ENCODE results near the gene MAGEB3. TPM values are rescaled to one million over a fixed set of nuclear protein-coding genes. Genes with fewer than 3 reads are reported as not detected.
"Not testable (repeated sequence)": the region's sequence is repeated elsewhere in the genome, so short reads cannot be mapped to it uniquely, and the experiment has no call there.

Gene MAGEB3, protein sequence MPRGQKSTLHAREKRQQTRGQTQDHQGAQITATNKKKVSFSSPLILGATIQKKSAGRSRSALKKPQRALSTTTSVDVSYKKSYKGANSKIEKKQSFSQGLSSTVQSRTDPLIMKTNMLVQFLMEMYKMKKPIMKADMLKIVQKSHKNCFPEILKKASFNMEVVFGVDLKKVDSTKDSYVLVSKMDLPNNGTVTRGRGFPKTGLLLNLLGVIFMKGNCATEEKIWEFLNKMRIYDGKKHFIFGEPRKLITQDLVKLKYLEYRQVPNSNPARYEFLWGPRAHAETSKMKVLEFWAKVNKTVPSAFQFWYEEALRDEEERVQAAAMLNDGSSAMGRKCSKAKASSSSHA
- polyA plus RNA-seq = not detected

DNA sequence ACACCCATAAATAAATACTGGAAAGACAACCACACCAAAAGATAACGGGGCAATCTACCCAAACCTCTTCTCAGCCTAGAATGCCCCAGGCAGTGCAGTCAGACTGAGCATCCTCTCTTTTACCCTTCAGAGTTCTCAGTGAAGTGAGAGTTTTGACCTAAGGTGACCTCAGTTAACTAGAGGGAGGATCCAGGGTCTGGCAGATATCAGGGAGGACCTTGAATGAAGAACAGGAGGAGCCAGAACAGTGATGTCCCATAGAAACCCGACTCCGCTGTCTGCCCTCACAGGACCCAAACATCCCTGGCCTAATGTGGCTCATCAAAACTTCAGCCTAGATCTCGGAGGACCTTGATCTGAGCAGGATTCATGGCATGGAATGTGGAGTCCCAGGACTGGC, at the start of gene MAGEB3:
Gene MAGEB3, plus strand, starts transcription at position 263 of the 400 bp plus-strand sequence. CDS start 5,268 bp downstream, outside the sequence.
- H3K27ac ChIP-seq (ENCODE audit: low read depth, low read length) = no peak within 1 kb of the TSS
- 64 to 71% (median 69%) methylated on average over 4 of the region's 4 CpGs for WGBS, 3 donors

DNA sequence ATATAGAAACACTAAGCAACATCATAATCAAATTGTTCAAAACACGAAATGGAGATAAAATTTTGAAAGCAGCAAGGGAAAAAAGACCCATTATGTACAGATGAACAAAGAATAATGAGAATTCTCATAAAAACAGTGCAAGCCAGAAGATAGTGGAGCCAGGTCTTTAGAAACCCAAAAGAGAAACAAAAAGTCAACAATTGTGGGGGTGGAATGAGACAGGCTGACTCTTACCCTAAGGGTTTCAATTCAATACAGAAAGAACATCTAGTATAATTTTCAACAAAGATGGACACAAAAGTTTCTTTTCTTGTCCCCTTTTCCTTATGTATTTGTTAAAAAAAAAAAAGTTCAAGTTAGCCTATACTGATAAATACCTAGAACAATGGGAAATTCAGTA, 49.1 kb upstream of the MAGEB3 start:
- H3K27ac ChIP-seq (ENCODE audit: low read depth, low read length) = no peak overlapping the region
- WGBS, 3 donors = 21 to 66% (median 56%) methylated on average over 1 of the region's 1 CpG

GRCh38 chrX:30183554-30183953, 46.9 kb upstream of the MAGEB3 start:
- 25 to 53% (median 52%) methylated on average over 3 of the region's 3 CpGs for WGBS, 3 donors
- no peak overlapping the region for H3K27ac ChIP-seq (ENCODE audit: low read depth, low read length)

- H3K27ac ChIP-seq (ENCODE audit: low read depth, low read length) = no peak overlapping the region
- 80 to 98% (median 91%) methylated on average over 2 of the region's 2 CpGs for WGBS, 3 donors
Observed at GRCh38 chrX:30190426-30190825, 40.0 kb upstream of the MAGEB3 start.

DNA sequence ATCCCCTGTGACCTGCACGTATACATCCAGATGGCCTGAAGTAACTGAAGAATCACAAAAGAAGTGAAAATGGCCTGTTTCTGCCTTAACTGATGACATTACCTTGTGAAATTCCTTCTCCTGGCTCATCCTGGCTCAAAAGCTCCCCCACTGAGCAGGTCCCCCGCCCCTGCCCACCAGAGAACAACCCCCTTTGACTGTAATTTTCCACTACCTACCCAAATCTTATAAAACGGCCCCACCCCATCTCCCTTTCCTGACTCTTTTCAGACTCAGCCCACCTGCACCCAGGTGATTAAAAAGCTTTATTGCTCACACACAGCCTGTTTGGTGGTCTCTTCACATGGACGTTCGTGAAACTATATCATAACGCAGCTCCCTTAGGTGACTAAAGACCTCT, 36.5 kb upstream of the MAGEB3 start:
- H3K27ac ChIP-seq (ENCODE audit: low read depth, low read length) = not testable (repeated sequence)
- 58 to 66% (median 64%) methylated on average over 5 to 6 of the region's 6 CpGs for WGBS, 3 donors

DNA sequence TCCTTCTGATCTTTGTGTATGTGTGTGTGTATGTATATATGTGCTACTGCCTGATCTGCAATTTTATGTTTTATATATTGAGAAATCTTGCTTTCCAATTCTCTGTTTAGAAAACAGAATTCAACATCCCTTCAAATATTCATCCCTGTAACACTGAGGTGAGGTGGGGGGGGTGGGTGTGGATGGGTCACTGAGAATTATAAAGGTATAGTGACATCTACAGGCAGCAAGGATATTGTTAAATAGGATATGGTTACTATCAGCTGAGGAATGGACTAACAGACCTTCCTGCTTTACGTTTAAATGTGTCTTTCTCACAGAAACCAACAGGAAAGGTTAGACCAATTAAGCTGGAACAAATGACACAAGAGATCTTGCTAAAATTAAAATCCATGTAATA, 34.1 kb upstream of the MAGEB3 start:
- no peak overlapping the region for H3K27ac ChIP-seq (ENCODE audit: low read depth, low read length)
- WGBS, 3 donors = 0 to 10% (median 3%) methylated on average over 1 of the region's 1 CpG

GRCh38 chrX:30212172-30212571, 18.3 kb upstream of the MAGEB3 start:
- H3K27ac ChIP-seq (ENCODE audit: low read depth, low read length) = no peak overlapping the region
- WGBS, 3 donors = 74 to 90% (median 87%) methylated on average over 2 of the region's 2 CpGs

DNA sequence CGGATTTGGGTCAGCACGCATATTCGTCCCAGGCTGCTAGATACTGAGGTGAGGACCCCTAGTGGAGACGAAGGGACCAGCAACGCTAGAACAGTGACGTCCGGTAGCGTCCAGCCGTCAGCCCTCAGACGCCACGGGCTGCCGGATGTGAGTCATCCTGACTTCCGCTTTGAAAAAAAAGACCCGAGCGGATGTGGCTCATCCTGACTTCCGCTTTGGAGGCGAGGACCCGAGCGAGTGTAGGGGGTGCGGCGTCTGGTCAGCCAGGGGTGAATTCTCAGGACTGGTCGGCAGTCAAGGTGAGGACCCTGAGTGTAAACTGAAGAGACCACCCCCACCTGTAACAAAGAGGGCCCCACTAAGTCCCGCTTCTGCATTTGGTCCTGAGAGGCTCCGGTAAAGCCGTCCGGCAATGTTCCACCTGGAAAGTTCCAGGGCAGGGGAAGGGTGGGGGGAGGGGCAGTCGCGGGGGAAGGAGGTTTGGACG, 15.1 kb upstream of the MAGEB3 start, which contains the start of gene MAGEB2:
Gene MAGEB2, plus strand, starts transcription at position 207 of the 487 bp plus-strand sequence. CDS start 3,018 bp downstream, outside the sequence.
- no peak within 1 kb of the TSS for H3K27ac ChIP-seq (ENCODE audit: low read depth, low read length)
- WGBS, 3 donors = 89 to 95% (median 94%) methylated on average over 24 to 29 of the region's 29 CpGs

- 30 to 67% (median 31%) methylated on average over 1 of the region's 1 CpG for WGBS, 3 donors
Observed at GRCh38 chrX:30217465-30217864, 13.0 kb upstream of the MAGEB3 start.

DNA sequence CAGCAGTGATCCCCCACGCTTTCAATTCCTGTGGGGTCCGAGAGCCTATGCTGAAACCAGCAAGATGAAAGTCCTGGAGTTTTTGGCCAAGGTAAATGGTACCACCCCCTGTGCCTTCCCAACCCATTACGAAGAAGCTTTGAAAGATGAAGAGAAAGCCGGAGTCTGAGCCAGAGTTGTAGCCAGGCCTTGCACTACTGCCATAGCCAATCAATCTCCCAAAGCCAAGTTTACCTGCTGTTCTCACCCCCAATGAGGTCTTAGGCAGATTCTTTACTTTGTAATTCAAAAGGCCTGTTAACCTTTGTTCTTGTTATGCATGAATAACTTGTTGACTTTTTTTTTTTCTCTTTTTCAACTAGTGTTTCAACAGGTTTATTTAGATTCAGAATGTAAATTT, 11.1 kb upstream of the MAGEB3 start:
- 65 to 83% (median 67%) methylated on average over 4 of the region's 4 CpGs for WGBS, 3 donors
- no peak overlapping the region for H3K27ac ChIP-seq (ENCODE audit: low read depth, low read length)

More at GRCh38 chrX:30217465-30217864, 13.0 kb upstream of the MAGEB3 start:
- H3K27ac ChIP-seq (ENCODE audit: low read depth, low read length) = no peak overlapping the region

GRCh38 chrX:30220661-30221060, 9.8 kb upstream of the MAGEB3 start:
- WGBS, 3 donors = 72 to 87% (median 76%) methylated on average over 5 of the region's 5 CpGs
- H3K27ac ChIP-seq (ENCODE audit: low read depth, low read length) = no peak overlapping the region

DNA sequence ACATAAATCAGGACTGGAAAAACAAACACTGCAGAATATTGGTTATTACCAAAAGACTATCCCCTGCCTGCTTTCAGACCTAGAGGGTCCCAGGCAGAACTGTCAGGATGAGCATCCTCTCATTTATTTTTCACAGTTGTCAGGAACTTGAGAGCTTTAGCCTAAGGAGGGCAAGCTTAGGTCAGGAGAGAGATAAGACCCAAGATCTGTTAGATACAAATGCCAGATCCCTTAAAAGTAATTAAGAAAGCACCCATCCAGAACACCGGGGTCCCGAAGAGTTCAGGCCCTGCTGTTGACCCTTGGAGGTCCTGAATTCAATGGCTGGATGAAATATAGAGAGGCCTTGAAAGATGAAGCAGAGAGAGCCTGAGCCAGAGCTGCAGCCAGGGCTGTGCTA, 5.9 kb upstream of the MAGEB3 start:
- H3K27ac ChIP-seq (ENCODE audit: low read depth, low read length) = no peak overlapping the region
- 24 to 52% (median 46%) methylated on average over 2 of the region's 2 CpGs for WGBS, 3 donors

DNA sequence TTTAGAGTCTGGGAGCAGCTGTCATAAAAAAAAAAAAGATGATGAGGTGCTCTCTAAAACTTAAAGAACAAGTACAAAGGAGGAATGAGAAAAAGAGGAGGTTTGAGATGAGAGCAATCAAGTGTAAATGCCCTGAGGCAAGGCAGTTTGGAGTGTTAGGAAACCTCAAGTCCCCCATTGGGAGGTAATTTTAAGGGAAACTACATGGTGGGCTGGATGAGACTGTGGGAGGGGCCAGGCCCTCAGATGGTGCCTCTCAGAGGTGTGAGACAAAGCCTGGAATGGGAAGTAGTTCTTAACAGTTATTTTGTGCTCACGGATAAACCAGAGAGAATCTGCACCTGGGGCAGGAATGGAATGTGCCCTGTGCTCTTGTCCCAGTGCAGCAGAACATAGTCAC, 1.9 kb upstream of the MAGEB3 start:
- WGBS, 3 donors = 44 to 74% (median 60%) methylated on average over 1 of the region's 1 CpG

GRCh38 chrX:30241724-30242415, 11.4 kb downstream of the MAGEB3 start, which contains the start of gene MAGEB4:
TSS of gene MAGEB4 (plus strand) at chrX:30242000. CDS start at chrX:30242136, 136 bp downstream.
- no peak within 1 kb of the TSS for H3K27ac ChIP-seq (ENCODE audit: low read depth, low read length)
- 84 to 92% (median 85%) methylated on average over 10 of the region's 10 CpGs for WGBS, 3 donors

More for the DNA sequence above, 1.9 kb upstream of the MAGEB3 start:
- H3K27ac ChIP-seq (ENCODE audit: low read depth, low read length) = no peak overlapping the region

DNA sequence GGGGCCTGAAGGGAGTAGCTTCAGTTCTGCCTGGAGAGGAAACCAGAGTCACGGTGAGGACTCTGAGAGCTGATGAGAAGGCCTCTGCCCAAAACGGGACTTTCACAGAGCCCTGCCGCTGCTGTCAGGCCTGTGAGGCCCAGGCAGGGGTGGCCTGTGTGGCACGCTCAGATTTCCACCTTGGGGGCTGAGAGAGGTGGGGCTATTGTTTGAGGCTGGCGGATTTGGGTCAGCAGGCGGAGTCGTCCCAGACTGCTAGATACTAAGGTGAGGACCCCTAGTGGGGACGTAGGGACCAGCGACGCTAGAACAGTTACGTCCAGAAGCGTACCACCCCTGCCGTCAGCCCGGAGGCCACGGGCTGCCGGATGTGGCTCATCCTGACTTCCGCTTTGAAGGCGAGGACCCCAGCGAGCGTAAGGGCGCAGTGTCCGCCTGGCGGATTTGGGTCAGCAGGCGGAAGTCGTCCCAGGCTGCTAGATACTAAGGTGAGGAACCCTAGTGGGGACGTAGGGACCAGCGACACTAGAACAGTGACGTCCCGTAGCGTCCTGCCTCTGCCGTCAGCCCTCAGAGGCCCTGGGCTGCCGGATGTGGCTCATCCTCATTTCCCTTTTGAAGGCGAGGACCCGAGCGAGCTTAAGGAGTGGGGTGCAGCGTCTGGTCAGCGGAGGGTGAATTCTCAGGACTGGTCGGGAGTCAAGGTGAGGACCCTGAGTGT, 16.5 kb downstream of the MAGEB3 start, which contains the start of gene MAGEB1:
Gene MAGEB1, plus strand, starts transcription at position 378 of the 721 bp plus-strand sequence. CDS start 3,348 bp downstream, outside the sequence.
- H3K27ac ChIP-seq (ENCODE audit: low read depth, low read length) = no peak within 1 kb of the TSS
- 82 to 93% (median 88%) methylated on average over 35 to 38 of the region's 38 CpGs for WGBS, 3 donors

DNA sequence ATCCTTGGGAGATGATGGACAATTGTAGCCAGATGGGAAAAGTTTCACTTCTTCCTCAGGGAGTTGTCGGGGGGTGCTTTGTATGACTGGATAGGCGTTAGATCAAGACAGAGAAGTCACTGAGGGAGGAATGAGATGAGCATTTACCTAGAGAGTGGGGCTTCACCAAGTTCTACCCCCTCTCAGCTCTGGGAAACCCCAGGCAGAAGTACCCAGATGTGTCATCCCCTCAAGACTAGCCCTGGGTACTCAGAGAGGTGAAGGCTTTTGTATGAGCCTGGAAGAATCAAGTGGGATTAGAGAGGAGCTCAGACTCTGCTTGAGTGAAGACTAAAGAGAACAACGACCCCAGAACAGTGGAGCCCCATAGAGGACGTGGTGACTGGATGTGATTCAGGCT, 18.4 kb downstream of the MAGEB3 start:
- no peak overlapping the region for H3K27ac ChIP-seq (ENCODE audit: low read depth, low read length)
- 57 to 80% (median 70%) methylated on average over 4 of the region's 4 CpGs for WGBS, 3 donors

GRCh38 chrX:30253257-30253656, 22.8 kb downstream of the MAGEB3 start:
- WGBS, 3 donors = 93 to 100% (median 93%) methylated on average over 1 of the region's 1 CpG
- H3K27ac ChIP-seq (ENCODE audit: low read depth, low read length) = no peak overlapping the region

- 76 to 80% (median 76%) methylated on average over 2 of the region's 2 CpGs for whole genome bisulfite sequencing, 3 donors
- H3K27ac ChIP-seq (ENCODE audit: low read depth, low read length) = no peak overlapping the region
Observed at GRCh38 chrX:30259927-30260326, 29.5 kb downstream of the MAGEB3 start.

DNA sequence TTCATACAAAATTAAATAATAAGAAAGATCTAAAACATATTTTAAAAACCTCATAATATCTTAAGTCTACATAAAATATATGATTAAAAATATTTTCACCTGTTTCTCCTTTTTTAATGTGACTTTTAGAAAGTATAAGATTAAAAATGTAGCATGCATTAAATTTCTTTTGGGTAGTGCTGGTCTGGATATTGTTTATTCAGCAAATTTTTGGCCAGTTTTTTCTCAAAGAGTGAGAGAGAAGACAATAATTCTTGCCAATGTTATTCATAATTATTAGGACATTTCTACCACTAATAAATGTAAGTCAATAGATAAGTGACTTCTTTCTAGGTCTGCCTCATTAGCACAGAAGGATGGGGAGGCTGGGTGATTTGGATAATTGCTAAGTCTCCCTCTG, 30.6 kb downstream of the MAGEB3 start:
- H3K27ac ChIP-seq (ENCODE audit: low read depth, low read length) = no peak overlapping the region

Measured in adipose tissue (tissue), 3 donors.